GM12878 (cell line): Measurements from ENCODE around the gene COL4A1. TPM values are rescaled to one million over a fixed set of nuclear protein-coding genes. Genes with fewer than 3 reads are reported as not detected.

Source experiments
- BCLAF1 ChIP-seq: fragments of 450-650 bp; IDR thresholded peaks from 2 replicates; pipeline ENCODE4 v1.6.1; 2017; ENCODE audit warnings: antibody characterized with exemption, mild to moderate bottlenecking, moderate library complexity
- CHD2 ChIP-seq: IDR thresholded peaks from 2 replicates; pipeline ENCODE4 v1.6.1; 2011; ENCODE audit warnings: low read depth, low read length, improper control_type of control experiment, borderline replicate concordance
- CUX1 ChIP-seq: IDR thresholded peaks from 2 replicates; pipeline ENCODE4 v1.6.1; 2012; ENCODE audit warnings: improper control_type of control experiment, low read depth, low read length; ENCODE audit not compliant: insufficient replicate concordance
- ELK1 ChIP-seq: IDR thresholded peaks from 2 replicates; pipeline ENCODE4 v1.6.1; 2012; ENCODE audit warnings: low read depth, low read length, improper control_type of control experiment
- ETV6 ChIP-seq, 2 experiments: fragments of 450-650 bp in 1 of 2; IDR thresholded peaks in 1 of 2; conservative IDR thresholded peaks in 1 of 2; 2 replicates each; pipeline ENCODE4 v1.6.1; 2014; ENCODE audit warnings: antibody characterized with exemption in 1 of 2, borderline replicate concordance in 1 of 2, low read depth in 1 of 2, mild to moderate bottlenecking in 1 of 2, moderate library complexity in 1 of 2
- HDAC6 ChIP-seq: fragments of 200-600 bp; sonication (generic); IDR thresholded peaks from one replicate; pipeline ENCODE4 v1.8.0; 2017; ENCODE audit warnings: antibody characterized with exemption; ENCODE audit not compliant: unreplicated experiment
- HSF1 ChIP-seq: fragments of 150-350 bp; IDR thresholded peaks from 2 replicates; pipeline ENCODE4 v1.6.1; 2014; ENCODE audit warnings: mild to moderate bottlenecking, low read depth, low read length
- IKZF1 ChIP-seq: fragments of 450-650 bp; conservative IDR thresholded peaks from 2 replicates; pipeline ENCODE4 v1.6.1; 2017; ENCODE audit warnings: antibody characterized with exemption, mild to moderate bottlenecking
- PML ChIP-seq: IDR thresholded peaks from 2 replicates; pipeline ENCODE4 v1.6.1; 2012; ENCODE audit warnings: low read length, inconsistent platforms
- USF2 ChIP-seq: IDR thresholded peaks from 2 replicates; pipeline ENCODE4 v1.6.1; 2011; ENCODE audit warnings: low read depth, low read length, improper control_type of control experiment, borderline replicate concordance
- polyA plus RNA-seq, 11 experiments: library from polyadenylated mRNA; depleted of rRNA in 4 of 11; unstranded in 6 of 11; stranded (reverse) in 5 of 11; fragments of >200 nt; fragmentation: Nextera tagmentation in 4 of 11; fragmentation: Illumina TruSeq in 1 of 11; extraction: Ambion mirVana in 4 of 11; extraction: Trizol in 1 of 11; gene quantifications; 1 replicate in 1 of 11; 2 replicates in 10 of 11; pipeline versions ENCODE4 v1.2.1 to v1.2.3, GENCODE V29; 2011 to 2016; ENCODE audit warnings: inconsistent platforms in 2 of 11, missing spikeins in 2 of 11, low read depth in 1 of 11
- total RNA-seq, 4 experiments: library from RNA; depleted of rRNA in 3 of 4; stranded (reverse); fragments of >200 nt in 3 of 4; fragmentation: Illumina TruSeq in 1 of 4; extraction: Trizol in 1 of 4; gene quantifications; 2 replicates each; pipeline versions ENCODE4 v1.2.1 to v1.2.3, GENCODE V29; 2013 to 2021

The COL4A1 gene
- total and polyA plus RNA-seq, 10 of the 15 experiments (the other 5 are each of a cell fraction or from before 2014, with no cell fraction given), result 0.07 to 0.31 (median 0.13) TPM; not detected in 6

GRCh38 chr13:110187641-110188161 lies 119.3 kb downstream of the COL4A1 start (continued):
- no peak for TF ChIP-seq CUX1
- TF ChIP-seq IKZF1, result no peak
- no peak for TF ChIP-seq ELK1
- no peak for TF ChIP-seq USF2
- no peak for TF ChIP-seq PML
- no peak for TF ChIP-seq CHD2
- TF ChIP-seq HDAC6, result no peak
- no peak for TF ChIP-seq HSF1
- TF ChIP-seq ETV6 (conservative IDR thresholded peaks at IDR 0.05 in 1 of 2, IDR thresholded peaks at IDR 0.05 in 1 of 2; ENCODE audit: borderline replicate concordance in 1 of 2, low read depth in 1 of 2), result no peak
- no peak for TF ChIP-seq BCLAF1
